HEK293 (cell line): Measurements from ENCODE around the gene ZNF865.

Experiments used
- CTCF ChIA-PET: fragments of 350-600 bp; formaldehyde crosslinking; extraction: SDS; loops from one replicate; lab custom pipeline; 2021; ENCODE audit warnings: antibody characterized with exemption; lab: Yijun Ruan, JAX
- POLR2A ChIA-PET: fragments of 300-600 bp; formaldehyde crosslinking; extraction: SDS; loops from one replicate; lab custom pipeline; 2020; ENCODE audit warnings: antibody characterized with exemption, inconsistent platforms; lab: Yijun Ruan, JAX
- H3K27ac ChIP-seq: fragments of 200-500 bp; sonication (Bioruptor generic); 2 replicates; pipeline ENCODE4 v1.5.1; 2014; ENCODE audit warnings: low read depth, low read length, control low read depth, inconsistent platforms; ENCODE audit errors: extremely low read depth
- H3K36me3 ChIP-seq, 2 experiments: fragments of 200-500 bp in 1 of 2; sonication (Bioruptor generic) in 1 of 2; 1 replicate in 1 of 2; 2 replicates in 1 of 2; pipeline ENCODE4 v1.5.1; 2014 to 2017; ENCODE audit warnings: inconsistent platforms in 2 of 2, low read length in 2 of 2; ENCODE audit not compliant: control insufficient read depth in 2 of 2, insufficient read depth in 1 of 2
- H3K4me1 ChIP-seq: fragments of 200-500 bp; sonication (Bioruptor generic); 2 replicates; pipeline ENCODE4 v1.5.1; 2014; ENCODE audit warnings: mild to moderate bottlenecking, low read length, inconsistent platforms; ENCODE audit not compliant: control insufficient read depth, insufficient read depth
- H3K4me3 ChIP-seq: 2 replicates; pipeline ENCODE4 v1.5.1; 2011; ENCODE audit warnings: low read depth, mild to moderate bottlenecking, control low read depth, low read length, moderate library complexity
- H3K9me3 ChIP-seq: fragments of 200-500 bp; sonication (Bioruptor generic); 2 replicates; pipeline ENCODE4 v1.5.1; 2014; ENCODE audit warnings: low read depth, low read length, inconsistent platforms; ENCODE audit not compliant: control insufficient read depth, insufficient read depth
- EGR2 ChIP-seq: fragments of 450-650 bp; formaldehyde crosslinking; IDR thresholded peaks from 2 replicates; pipeline ENCODE4 v1.5.1; 2016; ENCODE audit warnings: low read depth, missing biosample characterization, missing genetic modification characterization
- KLF8 ChIP-seq: fragments of 450-650 bp; formaldehyde crosslinking; IDR thresholded peaks from 2 replicates; pipeline ENCODE4 v1.5.1; 2016; ENCODE audit warnings: missing biosample characterization, missing genetic modification characterization
- PBX3 ChIP-seq: sonication (generic); formaldehyde crosslinking; IDR thresholded peaks from 2 replicates; pipeline ENCODE4 v1.8.1; 2022; ENCODE audit warnings: mild to moderate bottlenecking, moderate library complexity, missing genetic modification reagents
- PRDM1 ChIP-seq: fragments of 450-650 bp; formaldehyde crosslinking; IDR thresholded peaks from 2 replicates; pipeline ENCODE4; 2016; ENCODE audit warnings: missing biosample characterization, missing genetic modification characterization
- SP2 ChIP-seq: fragments of 450-650 bp; formaldehyde crosslinking; IDR thresholded peaks from 2 replicates; pipeline ENCODE4 v1.5.1; 2016; ENCODE audit warnings: missing biosample characterization, missing genetic modification characterization
- SP7 ChIP-seq: fragments of 450-650 bp; formaldehyde crosslinking; IDR thresholded peaks from 2 replicates; pipeline ENCODE4 v1.5.1; 2016; ENCODE audit warnings: missing biosample characterization, missing genetic modification characterization
- ZFHX2 ChIP-seq: fragments of 450-650 bp; formaldehyde crosslinking; conservative IDR thresholded peaks from 2 replicates; pipeline ENCODE4 v1.5.1; 2016; ENCODE audit warnings: missing biosample characterization, missing genetic modification characterization
- ZNF10 ChIP-seq: fragments of 450-650 bp; formaldehyde crosslinking; IDR thresholded peaks from 2 replicates; pipeline ENCODE4 v1.5.1; 2017; ENCODE audit warnings: missing biosample characterization, missing genetic modification characterization
- ZNF248 ChIP-seq: fragments of 450-650 bp; formaldehyde crosslinking; IDR thresholded peaks from 2 replicates; pipeline ENCODE4 v1.5.1; 2017; ENCODE audit warnings: missing biosample characterization, missing genetic modification characterization
- ZNF324 ChIP-seq: fragments of 450-650 bp; formaldehyde crosslinking; IDR thresholded peaks from 2 replicates; pipeline ENCODE4 v1.5.1; 2016; ENCODE audit warnings: missing biosample characterization, missing genetic modification characterization
- ZNF335 ChIP-seq: fragments of 450-650 bp; formaldehyde crosslinking; conservative IDR thresholded peaks from 2 replicates; pipeline ENCODE4 v1.5.1; 2016; ENCODE audit warnings: missing biosample characterization, missing genetic modification characterization
- ZNF560 ChIP-seq: fragments of 450-650 bp; formaldehyde crosslinking; IDR thresholded peaks from 2 replicates; pipeline ENCODE4 v1.5.1; 2017; ENCODE audit warnings: missing biosample characterization, missing genetic modification characterization, borderline replicate concordance
- ZNF623 ChIP-seq: fragments of 450-650 bp; formaldehyde crosslinking; IDR thresholded peaks from 2 replicates; pipeline ENCODE4 v1.5.1; 2016; ENCODE audit warnings: missing biosample characterization, missing genetic modification characterization
- ZNF660 ChIP-seq: fragments of 450-650 bp; IDR thresholded peaks from 2 replicates; pipeline ENCODE4 v1.5.1; 2018; ENCODE audit warnings: missing biosample characterization, mild to moderate bottlenecking, missing genetic modification characterization
- ZNF670 ChIP-seq: fragments of 450-650 bp; formaldehyde crosslinking; IDR thresholded peaks from 2 replicates; pipeline ENCODE4 v1.5.1; 2016; ENCODE audit warnings: missing biosample characterization, missing genetic modification characterization, low read depth
- ZNF776 ChIP-seq: fragments of 450-650 bp; formaldehyde crosslinking; IDR thresholded peaks from 2 replicates; pipeline ENCODE4 v1.5.0; 2017; ENCODE audit warnings: missing biosample characterization, missing genetic modification characterization, borderline replicate concordance

Gene ZNF865

GRCh38 chr19:55594996-55595545 is 10.4 kb upstream of the ZNF865 start (continued):
- TF ChIP-seq ZNF324 (tag by site-specific recombination) (no peak), PRDM1 (no peak), ZNF670 (tag by site-specific recombination) (no peak), ZNF660 (tag by site-specific recombination) (no peak), SP7 (tag by site-specific recombination) (no peak), ZNF248 (tag by site-specific recombination) (no peak), ZNF560 (tag by site-specific recombination) (no peak), ZNF335 (tag by site-specific recombination) (no peak)

- Histone ChIP-seq H3K4me1 (peaks cover 3% of the 10 kb centered on the region; the same call in 1 of the 2 replicates), H3K4me3 (no peak overlapping the region), H3K36me3 (peaks cover 14 to 36% of the 10 kb centered on the region in 2 experiments), H3K9me3 (no peaks in the 10 kb centered on the region), H3K27ac (no peak overlapping the region)
- TF ChIP-seq ZNF776 (tag by site-specific recombination), result no peak
- TF ChIP-seq ZNF623 (tag by site-specific recombination), result peak; percentile 91
- ChIA-PET CTCF (interaction anchor here (0.6 to 2.1 kb wide), 3 partner anchors 88 to 575 kb away, joined by 4 to 8 read pairs (median 6); no protein-coding TSS in a partner anchor), POLR2A (interaction anchor here (0.6 to 4.4 kb wide), 3 partner anchors 9 to 201 kb away, joined by 3 to 71 read pairs (median 5); partner anchors contain the start of gene ZNF784)
Measured at GRCh38 chr19:55596304-55596703, 9.1 kb upstream of the ZNF865 start.

- peaks cover 14 to 33% of the 10 kb centered on the region in 2 experiments for H3K36me3 ChIP-seq
- peaks cover 3% of the 10 kb centered on the region; the same call in 1 of the 2 replicates for H3K4me1 ChIP-seq
- no peak overlapping the region for H3K27ac ChIP-seq
- no peaks in the 10 kb centered on the region for H3K9me3 ChIP-seq
- CTCF ChIA-PET, result interaction anchor here (0.7 to 2.1 kb wide), 4 partner anchors 9 to 130 kb away, joined by 3 to 8 read pairs (median 6); no protein-coding TSS in a partner anchor
- no peak overlapping the region for H3K4me3 ChIP-seq
- POLR2A ChIA-PET, result interaction anchor here (0.5 to 4.4 kb wide), 6 partner anchors 11 to 630 kb away, joined by 3 to 71 read pairs (median 4); partner anchors contain the start of genes ZNF579 and ZNF784
- TF ChIP-seq ZNF10 (tag by site-specific recombination) (no peak), PBX3 (0 out of 2 replicates have a peak, but pooled peaks have one; percentile 34)
Measured at GRCh38 chr19:55597501-55597921, 7.9 kb upstream of the ZNF865 start.

GRCh38 chr19:55598034-55598433 is 7.4 kb upstream of the ZNF865 start:
- peaks cover 14 to 32% of the 10 kb centered on the region in 2 experiments for H3K36me3 ChIP-seq
- H3K27ac ChIP-seq, result no peak overlapping the region
- H3K9me3 ChIP-seq, result no peaks in the 10 kb centered on the region
- H3K4me1 ChIP-seq, result peaks cover 3% of the 10 kb centered on the region; the same call in 1 of the 2 replicates
- POLR2A ChIA-PET, result interaction anchor here (0.6 to 4.4 kb wide), 5 partner anchors 11 to 630 kb away, joined by 4 to 71 read pairs (median 6); partner anchors contain the start of gene ZNF579
- H3K4me3 ChIP-seq, result no peak overlapping the region
- CTCF ChIA-PET, result interaction anchor here (0.7 to 2.1 kb wide), 4 partner anchors 8 to 85 kb away, joined by 3 to 9 read pairs (median 6); no protein-coding TSS in a partner anchor
- TF ChIP-seq ZFHX2 (tag by site-specific recombination), result peak; percentile 67
- no peak for TF ChIP-seq KLF8 (tag by site-specific recombination)
- peak; percentile 85 for TF ChIP-seq EGR2
- peak; percentile 16; the same call in 1 of the 2 replicates for TF ChIP-seq SP2 (tag by site-specific recombination)
